HepG2 (cell line): Measurements from ENCODE around the gene ESR2. TPM values are rescaled to one million over a fixed set of nuclear protein-coding genes. Genes with fewer than 3 reads are reported as not detected.

ENCODE experiments used
- DPF2 ChIP-seq: sonication (generic); formaldehyde crosslinking; IDR thresholded peaks from 2 replicates; pipeline ENCODE4 v1.4.0; 2020; ENCODE audit warnings: mild to moderate bottlenecking, low read depth, missing genetic modification reagents, borderline replicate concordance
- FOXP4 ChIP-seq: sonication (generic); formaldehyde crosslinking; IDR thresholded peaks from 2 replicates; pipeline ENCODE4 v1.4.0; 2020; ENCODE audit warnings: missing genetic modification reagents
- HOXA7 ChIP-seq: sonication (generic); formaldehyde crosslinking; IDR thresholded peaks from 2 replicates; pipeline ENCODE4 v1.8.1; 2022; ENCODE audit warnings: mild to moderate bottlenecking, missing genetic modification reagents, moderate library complexity
- MYC ChIP-seq: sonication (generic); formaldehyde crosslinking; IDR thresholded peaks from 2 replicates; pipeline ENCODE4 v1.9.0; 2021; ENCODE audit warnings: missing genetic modification reagents, borderline replicate concordance
- NCOA2 ChIP-seq: sonication (generic); formaldehyde crosslinking; IDR thresholded peaks from 2 replicates; pipeline ENCODE4 v1.8.0; 2022; ENCODE audit warnings: inconsistent platforms
- NFE2L1 ChIP-seq: sonication (generic); formaldehyde crosslinking; IDR thresholded peaks from 2 replicates; pipeline ENCODE4 v1.4.0; 2020; ENCODE audit warnings: missing genetic modification reagents, mild to moderate bottlenecking, borderline replicate concordance
- PCBP2 ChIP-seq: fragments of 200-400 bp; formaldehyde crosslinking; optimal IDR thresholded peaks from 2 replicates; pipeline ENCODE3; 2018; ENCODE audit warnings: low read length, low read depth; ENCODE audit not compliant: poor library complexity, severe bottlenecking
- POLR2AphosphoS2 ChIP-seq: IDR thresholded peaks from 2 replicates; pipeline ENCODE4 v1.6.1; 2011; ENCODE audit warnings: low read depth, low read length, improper control_type of control experiment
- POLR2AphosphoS5 ChIP-seq: IDR thresholded peaks from 2 replicates; pipeline ENCODE4 v1.6.1; 2012; ENCODE audit warnings: low read depth, low read length
- RAD21 ChIP-seq: fragments of 450-650 bp; formaldehyde crosslinking; IDR thresholded peaks from 2 replicates; pipeline ENCODE4 v1.5.0; 2020; ENCODE audit warnings: mild to moderate bottlenecking
- SALL1 ChIP-seq: sonication (generic); formaldehyde crosslinking; IDR thresholded peaks from 2 replicates; pipeline ENCODE4 v1.8.0; 2022; ENCODE audit warnings: mild to moderate bottlenecking, missing genetic modification reagents
- SMAD3 ChIP-seq: sonication (generic); formaldehyde crosslinking; IDR thresholded peaks from 2 replicates; pipeline ENCODE4 v1.4.0; 2020; ENCODE audit warnings: missing genetic modification reagents
- SPEN ChIP-seq: sonication (generic); formaldehyde crosslinking; IDR thresholded peaks from 2 replicates; pipeline ENCODE4 v1.5.1; 2020; ENCODE audit warnings: low read depth, mild to moderate bottlenecking, missing genetic modification reagents
- TEF ChIP-seq: sonication (generic); formaldehyde crosslinking; IDR thresholded peaks from 2 replicates; pipeline ENCODE4 v1.5.0; 2020; ENCODE audit warnings: missing genetic modification reagents
- THAP11 ChIP-seq: IDR thresholded peaks from 2 replicates; pipeline ENCODE4 v1.6.1; 2016; ENCODE audit warnings: missing biosample characterization, missing genetic modification reagents
- ZBTB4 ChIP-seq: sonication (generic); formaldehyde crosslinking; IDR thresholded peaks from 2 replicates; pipeline ENCODE4 v1.4.0; 2020; ENCODE audit warnings: missing genetic modification reagents, mild to moderate bottlenecking, borderline replicate concordance
- ZNF512 ChIP-seq: sonication (generic); formaldehyde crosslinking; IDR thresholded peaks from 2 replicates; pipeline ENCODE4 v1.4.0; 2020; ENCODE audit warnings: mild to moderate bottlenecking, missing genetic modification reagents
- ZNF614 ChIP-seq: IDR thresholded peaks from 2 replicates; pipeline ENCODE4 v1.6.1; 2018; ENCODE audit warnings: missing biosample characterization, missing genetic modification reagents, inconsistent platforms, borderline replicate concordance
- ZNF703 ChIP-seq: sonication (generic); formaldehyde crosslinking; IDR thresholded peaks from 2 replicates; pipeline ENCODE4 v1.5.1; 2020; ENCODE audit warnings: missing genetic modification reagents, mild to moderate bottlenecking, moderate library complexity, borderline replicate concordance
- polyA plus RNA-seq, 8 experiments: library from polyadenylated mRNA; depleted of rRNA in 3 of 8; stranded (reverse) in 7 of 8; unstranded in 1 of 8; fragments of >200 nt; fragmentation: Illumina TruSeq in 4 of 8; extraction: Trizol in 4 of 8; gene quantifications; 2 replicates each; pipeline versions ENCODE4 v1.2.1 to v1.2.3, GENCODE V29; 2011 to 2016; ENCODE audit warnings: low read depth in 4 of 8, missing spikeins in 1 of 8, mixed read lengths in 1 of 8; ENCODE audit not compliant: insufficient read depth in 1 of 8
- total RNA-seq, 5 experiments: library from RNA; depleted of rRNA; stranded (reverse); fragments of >200 nt; fragmentation: Illumina TruSeq; extraction: Trizol; gene quantifications; 2 replicates each; pipeline ENCODE4 v1.2.3, GENCODE V29; 2016; ENCODE audit warnings: low read depth in 1 of 5

Gene ESR2
- total and polyA plus RNA-seq, 2 of the 13 experiments (the other 11 are each of a cell fraction or from before 2014, with no cell fraction given): 0.01 to 0.04 TPM

GRCh38 chr14:64338616-64339316 lies 44.6 kb upstream of the ESR2 start (continued):
- TF ChIP-seq SPEN (CRISPR knock-in tag): peak; percentile 39; the same call in 1 of the 2 replicates
- no peak for TF ChIP-seq NFE2L1 (CRISPR knock-in tag)
- TF ChIP-seq ZNF614 (CRISPR knock-in tag): no peak
- 0 out of 2 replicates have a peak, but pooled peaks have one; percentile 27 for TF ChIP-seq NCOA2
- no peak for TF ChIP-seq TEF (CRISPR knock-in tag)
- peak; percentile 31; the same call in 1 of the 2 replicates for TF ChIP-seq SMAD3 (CRISPR knock-in tag)
- peak; percentile 66; the same call in 1 of the 2 replicates for TF ChIP-seq SALL1 (CRISPR knock-in tag)
- no peak for TF ChIP-seq FOXP4 (CRISPR knock-in tag)
- no peak for TF ChIP-seq POLR2AphosphoS2
- no peak for TF ChIP-seq RAD21 (CRISPR knock-in tag)
- TF ChIP-seq PCBP2: no peak
- TF ChIP-seq ZBTB4: no peak
- no peak for TF ChIP-seq DPF2 (CRISPR knock-in tag)
- no peak for TF ChIP-seq ZNF703 (CRISPR knock-in tag)
- TF ChIP-seq MYC (CRISPR knock-in tag): peak; percentile 52; the same call in 1 of the 2 replicates
- TF ChIP-seq ZNF512 (CRISPR knock-in tag): 0 out of 2 replicates have a peak, but pooled peaks have one; percentile 49
- peak; percentile 90 for TF ChIP-seq POLR2AphosphoS5
- peak; percentile 48 for TF ChIP-seq THAP11
- TF ChIP-seq HOXA7 (CRISPR knock-in tag): 0 out of 2 replicates have a peak, but pooled peaks have one; percentile 42
